Retinal pigment epithelial cell (primary cell): Measurements from ENCODE around the gene GGACT.
"Not testable (repeated sequence)": the region's sequence is repeated elsewhere in the genome, so short reads cannot be mapped to it uniquely, and the experiment has no call there.

Experiments
- DNase-seq: peaks from one replicate; pipeline ENCODE4 v3.0.0-alpha.2; 2010; ENCODE audit warnings: low read depth
- H3K4me3 ChIP-seq: 2 replicates; pipeline ENCODE4 v1.5.1; 2011; ENCODE audit warnings: mild to moderate bottlenecking, low read length, control low read depth, moderate library complexity
- TF ChIP-seq, protein P1 (sequence below): conservative IDR thresholded peaks from 2 replicates; pipeline ENCODE4 v1.5.1; 2011; ENCODE audit warnings: low read depth, low read length, control low read depth, inconsistent platforms

Gene GGACT

GRCh38 chr13:100589178-100589725, 663 bp upstream of the GGACT start:
- H3K4me3 ChIP-seq, result no peak overlapping the region
- no peak for DNase-seq

GRCh38 chr13:100584896-100585295, 3.7 kb downstream of the GGACT start:
- H3K4me3 ChIP-seq, result no peak overlapping the region
- no peak for DNase-seq
- TF ChIP-seq, protein P1, sequence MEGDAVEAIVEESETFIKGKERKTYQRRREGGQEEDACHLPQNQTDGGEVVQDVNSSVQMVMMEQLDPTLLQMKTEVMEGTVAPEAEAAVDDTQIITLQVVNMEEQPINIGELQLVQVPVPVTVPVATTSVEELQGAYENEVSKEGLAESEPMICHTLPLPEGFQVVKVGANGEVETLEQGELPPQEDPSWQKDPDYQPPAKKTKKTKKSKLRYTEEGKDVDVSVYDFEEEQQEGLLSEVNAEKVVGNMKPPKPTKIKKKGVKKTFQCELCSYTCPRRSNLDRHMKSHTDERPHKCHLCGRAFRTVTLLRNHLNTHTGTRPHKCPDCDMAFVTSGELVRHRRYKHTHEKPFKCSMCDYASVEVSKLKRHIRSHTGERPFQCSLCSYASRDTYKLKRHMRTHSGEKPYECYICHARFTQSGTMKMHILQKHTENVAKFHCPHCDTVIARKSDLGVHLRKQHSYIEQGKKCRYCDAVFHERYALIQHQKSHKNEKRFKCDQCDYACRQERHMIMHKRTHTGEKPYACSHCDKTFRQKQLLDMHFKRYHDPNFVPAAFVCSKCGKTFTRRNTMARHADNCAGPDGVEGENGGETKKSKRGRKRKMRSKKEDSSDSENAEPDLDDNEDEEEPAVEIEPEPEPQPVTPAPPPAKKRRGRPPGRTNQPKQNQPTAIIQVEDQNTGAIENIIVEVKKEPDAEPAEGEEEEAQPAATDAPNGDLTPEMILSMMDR, result no peak

More at GRCh38 chr13:100589178-100589725, 663 bp upstream of the GGACT start:
- TF ChIP-seq, protein P1, result no peak

DNA sequence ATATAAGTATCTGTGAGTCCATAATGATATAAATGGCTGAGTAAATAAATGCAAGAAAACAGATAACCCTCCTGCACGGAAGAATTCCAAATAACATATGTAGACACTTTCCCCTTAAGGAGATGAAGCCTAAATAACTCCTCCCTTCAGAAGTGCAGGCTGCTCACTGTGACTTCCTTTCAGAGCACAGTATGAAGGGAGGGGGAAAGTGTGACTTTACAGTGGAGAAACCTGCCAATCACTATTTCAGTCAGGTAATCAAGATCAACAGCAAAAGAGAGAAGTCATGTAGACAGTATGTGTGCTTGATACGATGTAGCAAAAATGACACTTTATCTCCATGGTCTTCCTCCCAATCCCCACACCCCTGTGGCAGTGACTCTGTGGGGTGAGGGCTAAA, 7.1 kb downstream of the GGACT start:
- no peak overlapping the region for H3K4me3 ChIP-seq
- DNase-seq, result no peak
- TF ChIP-seq, protein P1, result no peak

- TF ChIP-seq, protein P1, result no peak
- H3K4me3 ChIP-seq, result no peak overlapping the region
- DNase-seq, result no peak
Observed at GRCh38 chr13:100581030-100581429, 7.6 kb downstream of the GGACT start.

GRCh38 chr13:100580045-100580444, 8.5 kb downstream of the GGACT start:
- TF ChIP-seq, protein P1, result no peak
- H3K4me3 ChIP-seq, result no peak overlapping the region
- DNase-seq, result no peak

DNA sequence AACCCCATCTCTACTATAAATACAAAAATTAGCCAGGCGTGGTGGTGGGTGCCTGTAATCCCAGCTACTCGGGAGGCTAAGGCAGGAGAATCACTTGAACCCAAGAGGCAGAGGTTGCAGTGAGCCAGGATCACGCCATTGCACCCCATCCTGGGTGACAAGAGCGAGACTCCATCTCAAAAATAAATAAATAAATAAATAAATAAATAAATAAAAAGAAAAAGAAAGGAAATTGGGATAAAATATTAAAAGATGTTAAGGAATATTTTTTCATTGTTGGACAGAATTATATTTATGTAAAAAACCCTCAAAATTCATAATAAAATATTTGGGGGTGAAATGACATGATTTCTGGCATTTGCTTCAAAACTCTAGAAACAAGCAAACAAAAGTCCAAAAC, 11.3 kb downstream of the GGACT start:
- not testable (repeated sequence) for DNase-seq, H3K4me3 ChIP-seq

DNA sequence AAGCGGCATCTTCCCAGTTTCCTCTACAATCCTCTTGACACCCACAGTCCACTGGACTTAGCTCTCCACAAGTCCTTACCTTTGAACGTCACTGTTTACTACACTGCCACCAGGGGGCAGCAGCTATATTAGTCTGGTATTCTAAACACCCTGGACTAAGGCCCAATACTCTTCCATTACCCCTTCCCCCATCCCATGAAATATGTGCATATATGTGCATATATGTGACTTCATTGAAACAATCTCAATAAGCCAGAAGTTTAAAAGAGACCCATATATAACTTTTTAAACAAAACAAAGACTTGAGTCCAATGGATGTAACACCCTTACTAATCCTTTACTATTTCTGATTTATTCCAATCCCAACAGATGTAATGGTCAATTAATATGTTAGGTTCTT, 15.5 kb downstream of the GGACT start:
- peak; percentile 41 for DNase-seq
- no peak overlapping the region for H3K4me3 ChIP-seq
- TF ChIP-seq, protein P1, result peak; percentile 83
